Gastrocnemius medialis (tissue), 4 donors: ENCODE results near the gene EIPR1. TPM values are rescaled to one million over a fixed set of nuclear protein-coding genes. Genes with fewer than 3 reads are reported as not detected.
A peak's percentile ranks its signal among the peaks of the same experiment; 100 is the strongest.

Experiments
- ATAC-seq, 2 donors: fragments of 150-250 bp; one replicate each; pipeline ENCODE4 v1.9.1; 2016
- DNase-seq, 2 donors: peaks; one replicate each; pipeline ENCODE4 v3.0.0-alpha.2; 2019
- H3K27ac ChIP-seq, 4 donors: fragments of 200-600 bp; sonication (generic); 1 replicate in 1 of 4; 2 replicates in 3 of 4; pipeline ENCODE4 v1.5.1; 2016 to 2018; ENCODE audit warnings: mild to moderate bottlenecking in 2 of 4, moderate library complexity in 1 of 4
- H3K27me3 ChIP-seq, 3 donors: fragments of 200-600 bp; sonication (generic) in 2 of 3; 1 replicate in 1 of 3; 2 replicates in 2 of 3; pipeline versions ENCODE4 v1.5.1 to v1.6.0; 2016 to 2019; ENCODE audit warnings: mild to moderate bottlenecking in 1 of 3, moderate library complexity in 1 of 3
- H3K36me3 ChIP-seq, 2 donors: fragments of 200-600 bp; sonication (generic) in 1 of 2; one replicate each; pipeline ENCODE4 v1.5.1; 2017 to 2018
- H3K4me1 ChIP-seq, 2 donors: fragments of 200-600 bp; sonication (generic) in 1 of 2; one replicate each; pipeline ENCODE4 v1.5.1; 2016 to 2017; ENCODE audit warnings: mild to moderate bottlenecking in 2 of 2
- H3K4me3 ChIP-seq, 4 donors: fragments of 200-600 bp; sonication (generic) in 3 of 4; 1 replicate in 1 of 4; 2 replicates in 3 of 4; pipeline ENCODE4 v1.5.1; 2016 to 2019; ENCODE audit warnings: mild to moderate bottlenecking in 2 of 4
- H3K9me3 ChIP-seq, 3 donors: fragments of 200-600 bp; sonication (generic) in 2 of 3; 1 replicate in 1 of 3; 2 replicates in 2 of 3; pipeline ENCODE4 v1.5.1; 2016 to 2019
- POLR2A ChIP-seq, 2 donors: fragments of 450-650 bp; IDR thresholded peaks; one replicate each; pipeline ENCODE4 v1.6.1; 2017; ENCODE audit warnings: antibody characterized with exemption in 2 of 2, mild to moderate bottlenecking in 2 of 2, moderate library complexity in 2 of 2
- in situ Hi-C, 4 donors: fragments of 200-750 bp; cut with MboI; loops; one replicate each; pipeline versions ENCODE4 v1.15.0 to v1.8.0; 2017; ENCODE audit warnings: low sequenced_read_pairs in 4 of 4
- intact Hi-C: fragments of 100-400 bp; cut with DNase I; formaldehyde crosslinking; loops from one replicate; pipeline ENCODE4 v1.15.1; 2023; ENCODE audit warnings: low total_unique reads
- total RNA-seq, 4 donors: library from RNA; depleted of rRNA; stranded (reverse); fragments of >200 nt; gene quantifications; one replicate each; pipeline versions ENCODE4 v1.1.0 to v1.2.3, GENCODE V29; 2016
- TF ChIP-seq, protein P1 (sequence below), 5 experiments: fragments of 450-650 bp in 3 of 5; fragments of 200-600 bp in 2 of 5; sonication (generic) in 2 of 5; IDR thresholded peaks in 4 of 5; conservative IDR thresholded peaks in 1 of 5; 1 replicate in 4 of 5; 2 replicates in 1 of 5; pipeline ENCODE4 v1.5.1; 2016 to 2019; ENCODE audit warnings: antibody characterized with exemption in 5 of 5, mild to moderate bottlenecking in 3 of 5, moderate library complexity in 3 of 5

The EIPR1 gene
- total RNA-seq, 4 donors from 2014 or later = 23.2 to 30.5 (median 24.4) TPM

DNA sequence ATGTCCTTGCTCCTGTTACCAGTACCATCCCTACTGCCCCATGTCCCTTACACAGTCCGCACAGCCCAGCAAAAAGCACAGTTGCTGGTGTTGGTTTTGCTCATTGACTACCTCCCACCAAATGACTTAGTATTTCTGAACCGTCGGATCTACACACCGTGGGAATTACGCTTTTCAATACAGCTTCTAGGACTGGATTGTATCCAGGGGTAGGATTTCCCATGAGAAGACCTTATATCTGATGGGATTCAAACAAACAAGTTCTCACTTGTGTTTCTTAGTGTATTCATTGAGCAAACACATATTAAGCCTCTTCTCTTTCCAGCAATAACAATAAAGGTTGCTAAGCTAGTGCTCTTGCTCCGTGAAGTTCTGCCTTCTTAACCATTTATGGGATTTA lies 27.7 kb upstream of the EIPR1 start:
- H3K27me3 ChIP-seq = no peaks in the 10 kb centered on the region
- DNase-seq = no peak
- H3K27ac ChIP-seq = peak overlapping the region in 1 of 4 donors; percentile 7
- H3K4me1 ChIP-seq = peaks cover 6 to 20% of the 10 kb centered on the region in 2 donors
- no peaks in the 10 kb centered on the region for H3K9me3 ChIP-seq
- H3K36me3 ChIP-seq = peaks cover 0 to 9% of the 10 kb centered on the region in 2 donors
- in situ Hi-C loops (no loop called here), intact Hi-C loops (no loop called here)
- no peak for ATAC-seq
- no peak overlapping the region for H3K4me3 ChIP-seq
- TF ChIP-seq, protein P1, sequence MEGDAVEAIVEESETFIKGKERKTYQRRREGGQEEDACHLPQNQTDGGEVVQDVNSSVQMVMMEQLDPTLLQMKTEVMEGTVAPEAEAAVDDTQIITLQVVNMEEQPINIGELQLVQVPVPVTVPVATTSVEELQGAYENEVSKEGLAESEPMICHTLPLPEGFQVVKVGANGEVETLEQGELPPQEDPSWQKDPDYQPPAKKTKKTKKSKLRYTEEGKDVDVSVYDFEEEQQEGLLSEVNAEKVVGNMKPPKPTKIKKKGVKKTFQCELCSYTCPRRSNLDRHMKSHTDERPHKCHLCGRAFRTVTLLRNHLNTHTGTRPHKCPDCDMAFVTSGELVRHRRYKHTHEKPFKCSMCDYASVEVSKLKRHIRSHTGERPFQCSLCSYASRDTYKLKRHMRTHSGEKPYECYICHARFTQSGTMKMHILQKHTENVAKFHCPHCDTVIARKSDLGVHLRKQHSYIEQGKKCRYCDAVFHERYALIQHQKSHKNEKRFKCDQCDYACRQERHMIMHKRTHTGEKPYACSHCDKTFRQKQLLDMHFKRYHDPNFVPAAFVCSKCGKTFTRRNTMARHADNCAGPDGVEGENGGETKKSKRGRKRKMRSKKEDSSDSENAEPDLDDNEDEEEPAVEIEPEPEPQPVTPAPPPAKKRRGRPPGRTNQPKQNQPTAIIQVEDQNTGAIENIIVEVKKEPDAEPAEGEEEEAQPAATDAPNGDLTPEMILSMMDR (IDR thresholded peaks at IDR 0.05 in 4 of 5, conservative IDR thresholded peaks at IDR 0.05 in 1 of 5) = no peak
- TF ChIP-seq POLR2A (IDR thresholded peaks at IDR 0.05) = no peak

DNA sequence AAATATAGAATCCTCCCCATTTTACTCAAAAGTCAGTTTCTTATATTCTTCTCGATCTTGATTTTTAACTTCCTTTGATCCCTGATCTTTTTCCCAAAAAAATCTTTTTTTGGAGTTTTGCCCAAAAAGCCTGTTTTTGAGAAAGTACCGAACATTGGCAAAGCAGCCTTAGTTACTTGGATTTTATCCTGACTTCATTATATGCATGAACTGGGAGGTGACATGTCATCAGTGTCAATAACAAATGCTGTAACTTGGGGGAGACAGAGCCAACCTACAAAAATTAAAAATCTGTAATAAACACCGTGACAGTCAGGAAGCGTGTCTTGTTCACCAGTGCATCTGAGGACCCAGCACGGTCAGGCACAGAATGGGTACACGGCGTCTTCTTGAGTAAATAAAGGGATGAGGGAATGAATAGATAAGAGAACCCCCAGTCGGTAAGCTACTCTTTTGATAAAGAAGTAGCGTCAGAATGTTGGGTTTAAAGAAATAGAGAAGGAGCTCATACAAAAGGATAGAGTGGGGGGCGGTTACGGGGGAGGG lies 26.8 kb upstream of the EIPR1 start:
- TF ChIP-seq, protein P1 (IDR thresholded peaks at IDR 0.05 in 4 of 5, conservative IDR thresholded peaks at IDR 0.05 in 1 of 5) = no peak
- no peak for TF ChIP-seq POLR2A (IDR thresholded peaks at IDR 0.05)
- Histone ChIP-seq H3K27me3 (no peaks in the 10 kb centered on the region), H3K4me1 (peaks cover 15 to 24% of the 10 kb centered on the region in 2 donors), H3K4me3 (no peak overlapping the region), H3K27ac (no peak overlapping the region), H3K9me3 (no peaks in the 10 kb centered on the region), H3K36me3 (peaks cover 0 to 9% of the 10 kb centered on the region in 2 donors)
- in situ Hi-C loops (no loop called here), intact Hi-C loops (no loop called here)
- DNase-seq (no peak), ATAC-seq (no peak)

DNA sequence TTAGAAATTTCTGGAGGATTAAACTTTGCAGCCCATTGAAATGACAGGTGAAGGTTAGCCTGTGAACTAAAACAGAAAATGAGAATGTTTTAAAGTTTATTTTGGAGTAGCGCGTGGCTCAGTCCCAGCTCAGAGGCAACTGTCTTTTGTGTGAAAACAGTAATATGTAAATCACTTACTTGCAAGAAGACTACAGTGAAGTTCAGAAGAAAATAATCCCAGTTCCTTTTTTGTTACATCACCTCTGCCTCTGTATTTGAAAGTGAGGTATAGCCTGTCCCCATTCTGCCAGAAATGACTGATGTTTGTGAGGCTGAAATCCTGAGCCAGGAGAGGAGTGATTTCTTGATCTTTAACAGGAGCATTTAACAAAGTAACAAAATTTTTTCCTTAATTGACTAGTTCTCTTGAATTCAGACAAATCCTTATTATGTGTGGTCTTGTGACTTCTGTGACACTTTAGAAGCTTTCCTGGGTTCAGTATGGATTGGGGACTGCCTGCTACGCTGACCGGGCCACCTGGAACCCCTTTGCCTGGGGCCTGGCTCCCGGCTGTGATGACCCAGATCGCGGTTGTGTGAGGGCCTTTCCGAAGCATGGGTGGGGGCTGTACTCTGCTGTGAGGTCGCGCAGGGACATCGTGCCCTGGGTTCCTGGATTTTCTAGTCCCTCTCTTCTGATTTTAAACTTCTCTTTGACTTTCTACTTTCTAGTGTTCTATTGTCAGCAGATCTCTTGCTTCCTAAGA lies 26.1 kb upstream of the EIPR1 start:
- Histone ChIP-seq H3K36me3 (peaks cover 0 to 9% of the 10 kb centered on the region in 2 donors), H3K27ac (no peak overlapping the region), H3K4me1 (peaks cover 15 to 27% of the 10 kb centered on the region in 2 donors), H3K4me3 (no peak overlapping the region), H3K27me3 (no peaks in the 10 kb centered on the region), H3K9me3 (no peaks in the 10 kb centered on the region)
- intact Hi-C loops = no loop called here
- no peak for TF ChIP-seq POLR2A (IDR thresholded peaks at IDR 0.05)
- TF ChIP-seq, protein P1 (IDR thresholded peaks at IDR 0.05 in 4 of 5, conservative IDR thresholded peaks at IDR 0.05 in 1 of 5) = no peak
- in situ Hi-C loops = no loop called here
- no peak for DNase-seq
- ATAC-seq = no peak

DNA sequence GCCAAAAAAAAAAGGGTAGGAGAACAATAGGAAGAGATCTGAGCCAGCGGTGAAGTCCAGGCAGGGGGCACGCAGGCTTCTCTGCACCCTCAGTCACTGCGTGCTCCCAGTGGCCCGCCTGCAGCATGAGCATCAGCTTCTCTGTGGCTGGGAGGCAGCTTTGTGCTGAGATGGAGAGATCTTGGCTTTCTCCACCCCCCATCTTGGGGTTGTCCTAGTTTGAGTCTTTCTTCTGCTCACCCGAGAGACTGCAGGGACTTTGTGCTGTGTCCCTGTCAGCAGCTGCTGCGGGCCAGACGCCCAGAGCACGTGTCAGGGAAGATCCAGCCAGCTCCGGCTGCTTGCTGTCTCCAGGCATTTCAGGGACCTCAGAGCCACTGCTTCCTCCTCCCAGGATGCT lies 22.2 kb upstream of the EIPR1 start:
- peaks cover 0 to 14% (median 0%) of the 10 kb centered on the region in 3 donors for H3K9me3 ChIP-seq
- peak; percentile 88 to 93 for ATAC-seq
- DNase-seq = peak; percentile 47 to 69
- peaks cover 0 to 28% of the 10 kb centered on the region in 2 donors for H3K36me3 ChIP-seq
- no peak overlapping the region for H3K4me3 ChIP-seq
- intact Hi-C loops (no loop called here), in situ Hi-C loops (loop anchor here in 2 of 4 donors (25.0 kb wide), 1 partner anchor 162 kb away; the partner anchor contains the start of gene RNASEH1 (in 2 of the 2))
- TF ChIP-seq, protein P1 (IDR thresholded peaks at IDR 0.05 in 4 of 5, conservative IDR thresholded peaks at IDR 0.05 in 1 of 5) = no peak
- TF ChIP-seq POLR2A (IDR thresholded peaks at IDR 0.05) = no peak
- peaks cover 9 to 15% of the 10 kb centered on the region in 2 donors for H3K4me1 ChIP-seq
- peak overlapping the region in 1 of 4 donors; percentile 50 for H3K27ac ChIP-seq
- H3K27me3 ChIP-seq = no peaks in the 10 kb centered on the region
